Caco-2 (cell line): ENCODE results near the gene JKAMP. TPM values are rescaled to one million over a fixed set of nuclear protein-coding genes. Genes with fewer than 3 reads are reported as not detected.

Experiments used
- BruUV-seq: library from RNA; stranded (reverse); fragments of 400-500 nt; replicated peaks from 2 replicates; lab custom pipeline; 2021; lab: Mats Ljungman, UMichigan
- CTCF ChIA-PET: fragments of 300-600 bp; sonication (Branson Sonifier 250); formaldehyde crosslinking; loops from one replicate; lab custom pipeline; 2022; ENCODE audit warnings: antibody characterized with exemption; lab: Charles Lee
- POLR2A ChIA-PET: fragments of 300-600 bp; sonication (Branson Sonifier 250); formaldehyde crosslinking; loops from one replicate; lab custom pipeline; 2022; ENCODE audit warnings: antibody characterized with exemption; lab: Charles Lee
- DNase-seq, 2 experiments: peaks; one replicate each; pipeline versions ENCODE4 v3.0.0 to v3.0.0-alpha.2; 2020 to 2022
- H3K27me3 ChIP-seq: replicated peaks from 2 replicates; pipeline ENCODE4 v1.6.0; 2011; ENCODE audit warnings: low read length; ENCODE audit not compliant: control insufficient read depth, insufficient read depth
- H3K36me3 ChIP-seq: 2 replicates; pipeline ENCODE4 v1.5.1; 2011; ENCODE audit warnings: low read length; ENCODE audit not compliant: control insufficient read depth, insufficient read depth
- H3K4me1 ChIP-seq: fragments of 250-450 bp; sonication (Bioruptor Pico); 2 replicates; pipeline ENCODE4 v1.5.1; 2020; ENCODE audit warnings: mild to moderate bottlenecking
- H3K4me3 ChIP-seq: 2 replicates; pipeline ENCODE4 v1.5.1; 2011; ENCODE audit warnings: low read depth, mild to moderate bottlenecking, control low read depth, low read length
- H3K9me3 ChIP-seq: fragments of 250-450 bp; sonication (Bioruptor Pico); 2 replicates; pipeline ENCODE4 v1.5.1; 2020; ENCODE audit warnings: mild to moderate bottlenecking, moderate library complexity
- H3K27ac Mint-ChIP-seq: one replicate; pipeline ENCODE4 v1.8.0; 2022; ENCODE audit warnings: mixed read lengths; ENCODE audit not compliant: unreplicated experiment
- H3K27me3 Mint-ChIP-seq: one replicate; pipeline ENCODE4 v1.8.0; 2022; ENCODE audit warnings: mixed read lengths; ENCODE audit not compliant: insufficient read depth, unreplicated experiment
- H3K36me3 Mint-ChIP-seq: one replicate; pipeline ENCODE4 v1.8.0; 2022; ENCODE audit warnings: mild to moderate bottlenecking, mixed read lengths; ENCODE audit not compliant: insufficient read depth, unreplicated experiment
- H3K4me1 Mint-ChIP-seq: one replicate; pipeline ENCODE4 v1.8.0; 2022; ENCODE audit warnings: low read depth, mixed read lengths; ENCODE audit not compliant: unreplicated experiment
- H3K4me3 Mint-ChIP-seq: one replicate; pipeline ENCODE4 v1.8.0; 2022; ENCODE audit warnings: mild to moderate bottlenecking, moderate library complexity, mixed read lengths; ENCODE audit not compliant: unreplicated experiment
- H3K9me3 Mint-ChIP-seq: one replicate; pipeline ENCODE4 v1.8.0; 2022; ENCODE audit warnings: mixed read lengths; ENCODE audit not compliant: unreplicated experiment
- intact Hi-C: fragments of 100-400 bp; cut with micrococcal nuclease; formaldehyde crosslinking; loops from one replicate; pipeline ENCODE4 v1.10.0; 2022; ENCODE audit not compliant: unreplicated experiment
- total RNA-seq: library from RNA; stranded (reverse); gene quantifications from 2 replicates; pipeline ENCODE4 v1.2.3, GENCODE V29; 2022
- TF ChIP-seq, protein P1 (sequence below), 2 experiments: fragments of 200-600 bp in 1 of 2; IDR thresholded peaks; 1 replicate in 1 of 2; 2 replicates in 1 of 2; pipeline versions ENCODE4 v1.5.1 to v1.8.0; 2011 to 2022; ENCODE audit warnings: antibody characterized with exemption in 1 of 2, control low read depth in 1 of 2, inconsistent platforms in 1 of 2, low read depth in 1 of 2, low read length in 1 of 2, mild to moderate bottlenecking in 1 of 2, moderate library complexity in 1 of 2; ENCODE audit not compliant: insufficient read depth in 1 of 2, severe bottlenecking in 1 of 2, unreplicated experiment in 1 of 2

Gene JKAMP
- total RNA-seq, 1 experiment from 2014 or later = 24.7 TPM

DNA sequence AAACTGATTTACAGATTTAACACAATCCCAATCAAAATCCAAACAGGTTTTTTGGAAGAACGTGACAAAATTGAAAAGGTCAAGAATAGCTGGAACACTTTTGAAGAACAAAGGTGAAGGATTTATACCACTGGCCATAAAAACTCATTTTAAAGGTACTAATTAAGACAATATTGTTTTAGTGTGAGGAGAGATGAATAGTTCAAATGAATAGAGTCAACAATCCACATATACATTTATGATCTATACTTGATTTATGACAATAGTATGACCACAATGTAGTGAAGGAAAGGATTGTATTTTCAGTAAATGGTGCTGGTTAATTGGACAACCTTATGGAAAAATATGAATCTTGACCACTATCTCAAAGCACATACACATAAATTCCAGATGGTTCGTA lies 63.0 kb downstream of the JKAMP start:
- Histone ChIP-seq H3K4me1 (no peaks in the 10 kb centered on the region), H3K36me3 (no peaks in the 10 kb centered on the region), H3K27me3 (no peaks in the 10 kb centered on the region), H3K9me3 (no peaks in the 10 kb centered on the region), H3K4me3 (no peak overlapping the region)
- Mint-ChIP-seq H3K36me3 (no peaks in the 10 kb centered on the region), H3K27me3 (peaks cover 3% of the 10 kb centered on the region), H3K9me3 (no peaks in the 10 kb centered on the region), H3K27ac (no peak overlapping the region), H3K4me1 (no peaks in the 10 kb centered on the region), H3K4me3 (no peak overlapping the region)
- no TSS peak for BruUV-seq
- POLR2A ChIA-PET = no interaction called here
- CTCF ChIA-PET = no interaction called here
- intact Hi-C loops = no loop called here
- no peak for DNase-seq
- TF ChIP-seq, protein P1, sequence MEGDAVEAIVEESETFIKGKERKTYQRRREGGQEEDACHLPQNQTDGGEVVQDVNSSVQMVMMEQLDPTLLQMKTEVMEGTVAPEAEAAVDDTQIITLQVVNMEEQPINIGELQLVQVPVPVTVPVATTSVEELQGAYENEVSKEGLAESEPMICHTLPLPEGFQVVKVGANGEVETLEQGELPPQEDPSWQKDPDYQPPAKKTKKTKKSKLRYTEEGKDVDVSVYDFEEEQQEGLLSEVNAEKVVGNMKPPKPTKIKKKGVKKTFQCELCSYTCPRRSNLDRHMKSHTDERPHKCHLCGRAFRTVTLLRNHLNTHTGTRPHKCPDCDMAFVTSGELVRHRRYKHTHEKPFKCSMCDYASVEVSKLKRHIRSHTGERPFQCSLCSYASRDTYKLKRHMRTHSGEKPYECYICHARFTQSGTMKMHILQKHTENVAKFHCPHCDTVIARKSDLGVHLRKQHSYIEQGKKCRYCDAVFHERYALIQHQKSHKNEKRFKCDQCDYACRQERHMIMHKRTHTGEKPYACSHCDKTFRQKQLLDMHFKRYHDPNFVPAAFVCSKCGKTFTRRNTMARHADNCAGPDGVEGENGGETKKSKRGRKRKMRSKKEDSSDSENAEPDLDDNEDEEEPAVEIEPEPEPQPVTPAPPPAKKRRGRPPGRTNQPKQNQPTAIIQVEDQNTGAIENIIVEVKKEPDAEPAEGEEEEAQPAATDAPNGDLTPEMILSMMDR (IDR thresholded peaks at IDR 0.05; ENCODE audit: insufficient read depth in 1 of 2, low read depth in 1 of 2, low read length in 1 of 2, severe bottlenecking in 1 of 2, unreplicated experiment in 1 of 2) = no peak

Other genes starting within 250 kb of the JKAMP start
- 0.52 and 0.77 TPM in 2 replicates for gene GPR135, start 19.1 kb upstream of the JKAMP start, total RNA-seq
- 15.3 and 15.7 TPM in 2 replicates for gene L3HYPDH, start 109 bp upstream of the JKAMP start, total RNA-seq
- gene CCDC175, start 92.3 kb downstream of the JKAMP start, total RNA-seq = not detected in 2 replicates